Endodermal cell (in vitro differentiated cells): Measurements from ENCODE around the gene EEPD1. TPM values are rescaled to one million over a fixed set of nuclear protein-coding genes. Genes with fewer than 3 reads are reported as not detected.

Experiments
- DNase-seq: peaks from one replicate; pipeline ENCODE4 v3.0.0-alpha.2; 2017
- H3K27ac ChIP-seq: 2 replicates; pipeline ENCODE4 v1.5.1; 2013; ENCODE audit warnings: mild to moderate bottlenecking, low read depth, low read length, moderate library complexity
- H3K27me3 ChIP-seq: 2 replicates; pipeline ENCODE4 v1.6.1; 2013; ENCODE audit warnings: mild to moderate bottlenecking, low read length, moderate library complexity; ENCODE audit not compliant: insufficient read depth, control insufficient read depth, poor library complexity, severe bottlenecking
- H3K36me3 ChIP-seq: 2 replicates; pipeline ENCODE4 v1.7.0; 2013; ENCODE audit warnings: mild to moderate bottlenecking, low read length, moderate library complexity; ENCODE audit not compliant: control insufficient read depth, insufficient read depth
- H3K4me1 ChIP-seq: one replicate; pipeline ENCODE4 v1.7.0; 2013; ENCODE audit warnings: low read length; ENCODE audit not compliant: control insufficient read depth, insufficient read depth
- H3K4me3 ChIP-seq: 2 replicates; pipeline ENCODE4 v1.5.1; 2013; ENCODE audit warnings: mild to moderate bottlenecking, low read length, moderate library complexity
- H3K9ac ChIP-seq: 2 replicates; pipeline ENCODE4 v1.6.1; 2013; ENCODE audit warnings: mild to moderate bottlenecking, low read length, moderate library complexity; ENCODE audit not compliant: poor library complexity, severe bottlenecking; ENCODE audit errors: extremely low read depth
- H3K9me3 ChIP-seq: 2 replicates; pipeline ENCODE4 v1.6.1; 2013; ENCODE audit warnings: mild to moderate bottlenecking, low read length, moderate library complexity; ENCODE audit not compliant: control insufficient read depth
- H3K27ac Mint-ChIP-seq: 2 replicates; pipeline ENCODE4 v1.8.0; 2020; ENCODE audit warnings: mixed read lengths
- H3K27me3 Mint-ChIP-seq: 2 replicates; pipeline ENCODE4 v1.8.0; 2021; ENCODE audit warnings: mild to moderate bottlenecking, mixed read lengths; ENCODE audit not compliant: insufficient read depth
- H3K36me3 Mint-ChIP-seq: 2 replicates; pipeline ENCODE4 v1.8.0; 2020; ENCODE audit warnings: low read depth, mixed read lengths
- H3K4me1 Mint-ChIP-seq: 2 replicates; pipeline ENCODE4 v1.8.0; 2020; ENCODE audit warnings: mixed read lengths
- H3K4me3 Mint-ChIP-seq: 2 replicates; pipeline ENCODE4 v1.8.0; 2020; ENCODE audit warnings: mild to moderate bottlenecking, moderate library complexity, mixed read lengths
- H3K9me3 Mint-ChIP-seq: 2 replicates; pipeline ENCODE4 v1.8.0; 2020; ENCODE audit warnings: mild to moderate bottlenecking, mixed read lengths
- WGBS, 2 experiments: methylation state at CpG; one replicate each; pipeline versions ENCODE4 v1.1.5 to v1.1.7; 2013; ENCODE audit warnings: missing lambda C conversion rate in 2 of 2, mixed read lengths in 1 of 2; ENCODE audit not compliant: insufficient coverage in 1 of 2, insufficient read length in 1 of 2; 5-methylcytosine and 5-hydroxymethylcytosine counted together
- total RNA-seq, 2 donors: library from RNA; stranded (reverse); fragmentation: NEBNext Ultra II Directional in 1 of 2; extraction: Animal tissue kit (Norgen Biotek cat#: 25700) in 1 of 2; gene quantifications; 2 replicates in 1 of 2; 3 replicates in 1 of 2; pipeline ENCODE4 v1.2.1, GENCODE V29; 2021
- TF ChIP-seq, protein P1 (sequence below): fragments of 200-600 bp; sonication (generic); conservative IDR thresholded peaks from 2 replicates; pipeline ENCODE4 v1.5.0; 2021; ENCODE audit warnings: antibody characterized with exemption, mild to moderate bottlenecking

Gene EEPD1
- total RNA-seq, 2 donors from 2014 or later = 9.7 to 11.4 TPM

- TF ChIP-seq, protein P1, sequence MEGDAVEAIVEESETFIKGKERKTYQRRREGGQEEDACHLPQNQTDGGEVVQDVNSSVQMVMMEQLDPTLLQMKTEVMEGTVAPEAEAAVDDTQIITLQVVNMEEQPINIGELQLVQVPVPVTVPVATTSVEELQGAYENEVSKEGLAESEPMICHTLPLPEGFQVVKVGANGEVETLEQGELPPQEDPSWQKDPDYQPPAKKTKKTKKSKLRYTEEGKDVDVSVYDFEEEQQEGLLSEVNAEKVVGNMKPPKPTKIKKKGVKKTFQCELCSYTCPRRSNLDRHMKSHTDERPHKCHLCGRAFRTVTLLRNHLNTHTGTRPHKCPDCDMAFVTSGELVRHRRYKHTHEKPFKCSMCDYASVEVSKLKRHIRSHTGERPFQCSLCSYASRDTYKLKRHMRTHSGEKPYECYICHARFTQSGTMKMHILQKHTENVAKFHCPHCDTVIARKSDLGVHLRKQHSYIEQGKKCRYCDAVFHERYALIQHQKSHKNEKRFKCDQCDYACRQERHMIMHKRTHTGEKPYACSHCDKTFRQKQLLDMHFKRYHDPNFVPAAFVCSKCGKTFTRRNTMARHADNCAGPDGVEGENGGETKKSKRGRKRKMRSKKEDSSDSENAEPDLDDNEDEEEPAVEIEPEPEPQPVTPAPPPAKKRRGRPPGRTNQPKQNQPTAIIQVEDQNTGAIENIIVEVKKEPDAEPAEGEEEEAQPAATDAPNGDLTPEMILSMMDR = no peak
- no peak overlapping the region for H3K27ac ChIP-seq
- Mint-ChIP-seq H3K4me3 (no peak overlapping the region), H3K27ac (no peak overlapping the region), H3K27me3 (no peaks in the 10 kb centered on the region), H3K4me1 (peaks cover 2% of the 10 kb centered on the region), H3K9me3 (peaks cover under 1% of the 10 kb centered on the region), H3K36me3 (no peaks in the 10 kb centered on the region)
- H3K4me1 ChIP-seq = no peaks in the 10 kb centered on the region
- no peak overlapping the region for H3K4me3 ChIP-seq
- WGBS, 2 experiments = 92 to 97% methylated on average over 7 of the region's 7 CpGs
- no peaks in the 10 kb centered on the region for H3K27me3 ChIP-seq
- no peak overlapping the region for H3K9ac ChIP-seq
- H3K36me3 ChIP-seq = no peaks in the 10 kb centered on the region
- DNase-seq = peak; percentile 35
- no peaks in the 10 kb centered on the region for H3K9me3 ChIP-seq
These were observed 22.7 kb upstream of the EEPD1 start for GRCh38 chr7:36130236-36130945.

- Mint-ChIP-seq H3K4me1 (peaks cover 2% of the 10 kb centered on the region), H3K4me3 (no peak overlapping the region), H3K9me3 (no peaks in the 10 kb centered on the region), H3K27ac (no peak overlapping the region), H3K36me3 (no peaks in the 10 kb centered on the region), H3K27me3 (no peaks in the 10 kb centered on the region)
- Histone ChIP-seq H3K27me3 (no peaks in the 10 kb centered on the region), H3K36me3 (no peaks in the 10 kb centered on the region), H3K27ac (no peak overlapping the region), H3K4me3 (no peak overlapping the region), H3K9ac (no peak overlapping the region), H3K4me1 (no peaks in the 10 kb centered on the region), H3K9me3 (no peaks in the 10 kb centered on the region)
- TF ChIP-seq, protein P1 = no peak
- 91 to 100% methylated on average over 2 to 3 of the region's 4 CpGs for WGBS, 2 experiments
- no peak for DNase-seq
These were observed 22.0 kb upstream of the EEPD1 start for GRCh38 chr7:36131026-36131425.

DNA sequence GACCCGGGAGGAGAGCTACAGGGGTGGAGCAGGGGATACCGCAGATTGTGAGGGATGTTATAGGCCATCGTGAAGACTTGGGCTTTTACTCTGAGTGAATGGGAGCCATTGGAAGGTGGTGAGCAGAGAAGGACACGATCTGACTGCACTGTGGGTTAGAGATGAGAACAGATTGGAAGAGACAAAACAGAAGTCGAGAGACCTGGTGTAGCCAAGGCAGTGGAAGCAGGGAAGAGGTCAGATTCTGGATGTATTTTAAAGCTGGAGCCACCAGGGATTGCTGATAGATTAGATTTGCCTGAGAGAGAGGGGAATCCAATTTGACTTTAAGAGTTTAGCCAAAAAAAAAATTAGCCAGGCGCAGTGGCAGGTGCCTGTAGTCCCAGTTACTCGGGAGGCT, 21.6 kb upstream of the EEPD1 start:
- Histone ChIP-seq H3K27ac (no peak overlapping the region), H3K9me3 (no peaks in the 10 kb centered on the region), H3K36me3 (no peaks in the 10 kb centered on the region), H3K4me3 (no peak overlapping the region), H3K9ac (no peak overlapping the region), H3K27me3 (no peaks in the 10 kb centered on the region), H3K4me1 (no peaks in the 10 kb centered on the region)
- Mint-ChIP-seq H3K27ac (no peak overlapping the region), H3K27me3 (no peaks in the 10 kb centered on the region), H3K4me1 (peaks cover 2% of the 10 kb centered on the region), H3K9me3 (no peaks in the 10 kb centered on the region), H3K36me3 (no peaks in the 10 kb centered on the region), H3K4me3 (no peak overlapping the region)
- TF ChIP-seq, protein P1 = no peak
- WGBS, 2 experiments = 91 to 93% methylated on average over 5 to 6 of the region's 7 CpGs
- peak; percentile 39 for DNase-seq
